Keratinocyte (primary cell): ENCODE measurements around the gene PCBD1. TPM values are rescaled to one million over a fixed set of nuclear protein-coding genes. Genes with fewer than 3 reads are reported as not detected.
A peak's percentile ranks its signal among the peaks of the same experiment; 100 is the strongest.

Experiments
- DNase-seq: peaks from one replicate; pipeline ENCODE4 v3.0.0-alpha.2; 2011; ENCODE audit warnings: low read depth, missing footprints, low spot score
- FAIRE-seq: peaks from 2 replicates; lab custom pipeline; 2011; peaks lifted over from hg19 to GRCh38; lab: Jason Lieb, UNC
- H2AFZ ChIP-seq: 2 replicates; pipeline ENCODE4 v1.6.0; 2012; ENCODE audit warnings: low read length, control low read depth, inconsistent platforms; ENCODE audit not compliant: control insufficient read depth
- H3K27ac ChIP-seq: 2 replicates; pipeline ENCODE4 v1.5.1; 2011; ENCODE audit warnings: low read length; ENCODE audit not compliant: control insufficient read depth, insufficient read depth
- H3K27me3 ChIP-seq: 3 replicates; pipeline ENCODE4 v1.6.0; 2011; ENCODE audit warnings: low read length; ENCODE audit not compliant: control insufficient read depth, insufficient read depth; ENCODE audit errors: extremely low read depth
- H3K36me3 ChIP-seq, 2 experiments: 2 replicates in 1 of 2; 3 replicates in 1 of 2; pipeline ENCODE4 v1.5.1; 2011; ENCODE audit warnings: low read length in 2 of 2, mild to moderate bottlenecking in 1 of 2; ENCODE audit not compliant: control insufficient read depth in 2 of 2, insufficient read depth in 2 of 2; ENCODE audit errors: extremely low read depth in 1 of 2
- H3K4me1 ChIP-seq: 3 replicates; pipeline ENCODE4 v1.5.1; 2011; ENCODE audit warnings: low read length; ENCODE audit not compliant: control insufficient read depth, insufficient read depth; ENCODE audit errors: extremely low read depth
- H3K4me2 ChIP-seq: 3 replicates; pipeline ENCODE4 v1.6.0; 2011; ENCODE audit warnings: low read depth, low read length; ENCODE audit not compliant: control insufficient read depth, insufficient read depth; ENCODE audit errors: extremely low read depth
- H3K4me3 ChIP-seq, 3 experiments: fragments of 200-600 bp in 1 of 3; sonication (generic) in 1 of 3; 2 replicates in 2 of 3; 3 replicates in 1 of 3; pipeline ENCODE4 v1.5.1; 2011 to 2016; ENCODE audit warnings: low read length in 3 of 3, mild to moderate bottlenecking in 3 of 3, control low read depth in 2 of 3, inconsistent platforms in 1 of 3, low read depth in 1 of 3, mixed read lengths in 1 of 3, mixed run types in 1 of 3, moderate library complexity in 1 of 3; ENCODE audit not compliant: control insufficient read depth in 2 of 3, insufficient read depth in 2 of 3; ENCODE audit errors: extremely low read depth in 1 of 3
- H3K79me2 ChIP-seq: 2 replicates; pipeline ENCODE4 v1.6.0; 2012; ENCODE audit warnings: low read length; ENCODE audit not compliant: control insufficient read depth, insufficient read depth
- H3K9ac ChIP-seq: 3 replicates; pipeline ENCODE4 v1.6.0; 2011; ENCODE audit warnings: low read length; ENCODE audit not compliant: control insufficient read depth, insufficient read depth; ENCODE audit errors: extremely low read depth
- H3K9me1 ChIP-seq: 3 replicates; pipeline ENCODE4 v1.6.0; 2011; ENCODE audit warnings: low read length; ENCODE audit not compliant: control insufficient read depth, insufficient read depth; ENCODE audit errors: extremely low read depth
- H3K9me3 ChIP-seq: 2 replicates; pipeline ENCODE4 v1.5.1; 2012; ENCODE audit warnings: low read depth, low read length; ENCODE audit not compliant: control insufficient read depth
- H4K20me1 ChIP-seq: 3 replicates; pipeline ENCODE4 v1.6.0; 2011; ENCODE audit warnings: low read length; ENCODE audit not compliant: control insufficient read depth, insufficient read depth; ENCODE audit errors: extremely low read depth
- EZH2 ChIP-seq: IDR thresholded peaks from one replicate; pipeline ENCODE4 v1.6.1; 2012; ENCODE audit warnings: inconsistent platforms, mild to moderate bottlenecking, low read length, moderate library complexity
- dilution Hi-C: fragments of 300-500 bp; cut with MboI; formaldehyde crosslinking; loops from one replicate; pipeline ENCODE4 v1.7.0; 2020; ENCODE audit warnings: low sequenced_read_pairs; ENCODE audit not compliant: extremely low pct_ligation_motif_present
- polyA plus RNA-seq, 5 experiments: library from polyadenylated mRNA; depleted of rRNA in 3 of 5; stranded (reverse) in 3 of 5; stranded (forward) in 1 of 5; unstranded in 1 of 5; fragments of >200 nt; gene quantifications; 1 replicate in 1 of 5; 2 replicates in 3 of 5; 3 replicates in 1 of 5; pipeline versions ENCODE4 v1.2.1 to v1.2.3, GENCODE V29; 2011 to 2012; ENCODE audit warnings: missing spikeins in 2 of 5, low read depth in 1 of 5, low replicate concordance in 1 of 5
- TF ChIP-seq, protein P1 (sequence below), 3 experiments: IDR thresholded peaks in 1 of 3; conservative IDR thresholded peaks in 1 of 3; optimal IDR thresholded peaks in 1 of 3; 2 replicates in 2 of 3; 3 replicates in 1 of 3; pipeline versions ENCODE3 to v1.5.1; 2011; ENCODE audit warnings: low read length in 3 of 3, mild to moderate bottlenecking in 3 of 3, moderate library complexity in 2 of 3, control low read depth in 1 of 3, inconsistent platforms in 1 of 3; ENCODE audit not compliant: insufficient read depth in 2 of 3; ENCODE audit errors: extremely low read depth in 1 of 3

PCBD1 gene
- polyA plus RNA-seq, 1 donor (not counting 4 experiments of a cell fraction or from before 2014, with no cell fraction given): 41.5 TPM

DNA sequence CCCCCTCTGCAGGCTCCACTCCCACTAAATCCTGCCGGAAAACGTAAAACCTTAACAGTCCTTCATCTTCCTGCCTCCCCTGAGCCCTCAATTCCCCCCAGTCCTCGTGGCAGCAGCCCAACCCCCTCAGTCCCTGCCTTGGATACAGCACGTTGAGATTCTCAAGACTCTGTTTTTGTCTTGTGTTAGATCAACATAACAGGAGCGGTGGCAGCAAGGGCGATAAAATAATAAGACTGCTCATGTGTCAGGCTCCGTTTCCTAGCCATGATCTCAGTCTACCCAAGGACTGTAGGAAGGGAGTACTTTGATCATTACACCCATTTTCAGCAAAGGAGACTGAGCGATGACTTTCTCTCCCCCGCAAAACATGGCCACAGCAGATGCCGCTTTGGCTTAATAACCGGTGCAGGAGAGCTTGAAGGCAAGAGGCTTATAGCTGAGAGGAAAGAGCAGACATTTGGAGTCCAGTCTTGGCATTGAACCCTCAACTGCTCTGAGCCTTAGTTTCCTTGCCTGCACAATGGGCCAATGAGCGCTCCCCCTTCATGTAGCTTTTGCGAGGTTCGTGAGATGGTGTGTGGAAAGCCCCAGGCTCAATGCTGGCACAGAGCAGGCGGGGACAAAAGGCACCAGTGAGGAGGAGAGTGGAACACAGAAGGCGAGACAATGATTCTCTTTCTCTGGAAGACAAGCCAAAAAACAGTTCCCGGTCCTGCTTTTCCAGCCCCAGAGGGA is 42.1 kb upstream of the PCBD1 start:
- no peak for FAIRE-seq
- Histone ChIP-seq H3K79me2 (no peaks in the 10 kb centered on the region), H3K36me3 (no peaks in the 10 kb centered on the region), H3K9me3 (no peaks in the 10 kb centered on the region), H3K27me3 (peaks cover 20% of the 10 kb centered on the region), H2AFZ (no peak overlapping the region), H3K4me1 (peaks cover 12% of the 10 kb centered on the region), H3K4me3 (no peak overlapping the region), H3K4me2 (peak overlapping the region; percentile 53), H3K27ac (peak overlapping the region; percentile 6), H3K9me1 (no peaks in the 10 kb centered on the region), H3K9ac (no peak overlapping the region), H4K20me1 (peaks cover 11% of the 10 kb centered on the region)
- no peak for DNase-seq
- no peak for TF ChIP-seq EZH2
- TF ChIP-seq, protein P1, sequence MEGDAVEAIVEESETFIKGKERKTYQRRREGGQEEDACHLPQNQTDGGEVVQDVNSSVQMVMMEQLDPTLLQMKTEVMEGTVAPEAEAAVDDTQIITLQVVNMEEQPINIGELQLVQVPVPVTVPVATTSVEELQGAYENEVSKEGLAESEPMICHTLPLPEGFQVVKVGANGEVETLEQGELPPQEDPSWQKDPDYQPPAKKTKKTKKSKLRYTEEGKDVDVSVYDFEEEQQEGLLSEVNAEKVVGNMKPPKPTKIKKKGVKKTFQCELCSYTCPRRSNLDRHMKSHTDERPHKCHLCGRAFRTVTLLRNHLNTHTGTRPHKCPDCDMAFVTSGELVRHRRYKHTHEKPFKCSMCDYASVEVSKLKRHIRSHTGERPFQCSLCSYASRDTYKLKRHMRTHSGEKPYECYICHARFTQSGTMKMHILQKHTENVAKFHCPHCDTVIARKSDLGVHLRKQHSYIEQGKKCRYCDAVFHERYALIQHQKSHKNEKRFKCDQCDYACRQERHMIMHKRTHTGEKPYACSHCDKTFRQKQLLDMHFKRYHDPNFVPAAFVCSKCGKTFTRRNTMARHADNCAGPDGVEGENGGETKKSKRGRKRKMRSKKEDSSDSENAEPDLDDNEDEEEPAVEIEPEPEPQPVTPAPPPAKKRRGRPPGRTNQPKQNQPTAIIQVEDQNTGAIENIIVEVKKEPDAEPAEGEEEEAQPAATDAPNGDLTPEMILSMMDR (optimal IDR thresholded peaks at IDR 0.05 in 1 of 3, IDR thresholded peaks at IDR 0.05 in 1 of 3, conservative IDR thresholded peaks at IDR 0.05 in 1 of 3; ENCODE audit: extremely low read depth in 1 of 3, insufficient read depth in 2 of 3, low read length in 3 of 3): no peak
- dilution Hi-C loops: no loop called here

DNA sequence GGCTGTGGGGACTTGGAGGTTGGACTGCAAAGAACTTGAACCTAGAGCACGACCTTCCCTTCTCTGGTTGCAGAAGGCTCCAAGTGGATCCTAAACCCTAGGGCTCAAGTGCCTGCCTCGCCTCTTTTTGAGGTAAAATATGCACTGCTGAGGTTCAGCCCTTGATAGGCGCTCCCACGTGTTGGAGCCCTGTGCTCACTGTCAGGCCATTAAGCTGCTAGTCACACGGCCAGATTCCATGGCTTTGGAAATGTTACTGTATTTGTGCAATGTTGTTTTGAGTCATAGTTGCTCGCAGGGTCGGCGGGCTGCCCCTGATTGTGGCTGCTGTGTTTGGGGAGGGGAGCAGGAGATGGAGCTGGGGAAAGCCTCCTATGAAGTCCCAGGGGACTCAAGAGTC is 39.8 kb upstream of the PCBD1 start:
- Histone ChIP-seq H3K9me1 (no peaks in the 10 kb centered on the region), H3K36me3 (no peaks in the 10 kb centered on the region), H3K4me1 (peaks cover 12% of the 10 kb centered on the region), H3K27ac (no peak overlapping the region), H3K4me3 (no peak overlapping the region), H3K9me3 (no peaks in the 10 kb centered on the region), H3K9ac (no peak overlapping the region), H4K20me1 (peaks cover 11% of the 10 kb centered on the region), H2AFZ (no peak overlapping the region), H3K4me2 (no peak overlapping the region), H3K79me2 (no peaks in the 10 kb centered on the region), H3K27me3 (peaks cover 22% of the 10 kb centered on the region)
- no peak for DNase-seq
- no peak for TF ChIP-seq EZH2
- TF ChIP-seq, protein P1 (optimal IDR thresholded peaks at IDR 0.05 in 1 of 3, IDR thresholded peaks at IDR 0.05 in 1 of 3, conservative IDR thresholded peaks at IDR 0.05 in 1 of 3; ENCODE audit: extremely low read depth in 1 of 3, insufficient read depth in 2 of 3, low read length in 3 of 3): no peak
- dilution Hi-C loops: no loop called here
- no peak for FAIRE-seq
